Stimulated activated effector memory CD8-positive, alpha-beta T cell treated with anti-CD3 and anti-CD28 coated beads, Interleukin-12 subunit alpha, Interleukin-12 subunit beta, amount 100 ng/mL, for 72 hours (primary cell): ENCODE measurements around the gene LRP8.

Experiments used
- ATAC-seq: fragments of 150-1000 bp; cut with Tn5 transposase; 2 replicates; pipeline ENCODE4 v1.10.0; 2021
- DNase-seq, 2 donors: peaks; one replicate each; pipeline ENCODE4 v3.0.0; 2021 to 2022; ENCODE audit warnings: low spot score in 2 of 2
- H3K27ac Mint-ChIP-seq: one replicate; pipeline ENCODE4 v1.8.0; 2022; ENCODE audit warnings: mild to moderate bottlenecking, mixed read lengths
- H3K36me3 Mint-ChIP-seq: one replicate; pipeline ENCODE4 v1.8.0; 2022; ENCODE audit warnings: mild to moderate bottlenecking, mixed read lengths
- H3K4me1 Mint-ChIP-seq: one replicate; pipeline ENCODE4 v1.8.0; 2022; ENCODE audit warnings: mixed read lengths
- H3K4me3 Mint-ChIP-seq: one replicate; pipeline ENCODE4 v1.8.0; 2022; ENCODE audit warnings: mild to moderate bottlenecking, mixed read lengths
- H3K9me3 Mint-ChIP-seq: one replicate; pipeline ENCODE4 v1.8.0; 2022; ENCODE audit warnings: mixed read lengths

The LRP8 gene

DNA sequence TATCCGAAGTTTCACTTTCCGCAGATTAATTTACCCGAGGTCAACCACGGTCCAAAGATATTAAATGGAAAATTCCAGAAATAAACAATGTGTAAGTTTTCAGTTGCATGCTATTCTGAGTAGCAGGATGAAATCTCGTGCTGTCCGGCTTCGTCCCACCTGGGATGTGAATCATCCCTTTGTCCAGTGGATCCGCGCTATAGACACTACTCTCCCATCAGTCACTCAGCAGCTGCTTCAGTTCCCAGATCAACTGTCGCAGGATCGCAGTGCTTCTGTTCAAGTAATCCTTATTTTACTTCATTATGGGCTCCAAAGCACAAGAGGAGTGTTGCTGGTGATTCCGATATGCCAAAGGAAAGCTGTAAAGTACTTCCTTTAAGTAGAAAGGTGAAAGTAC is 8.3 kb upstream of the LRP8 start:
- ATAC-seq: no peak
- H3K4me1 Mint-ChIP-seq: peaks cover 33% of the 10 kb centered on the region
- peaks cover 1% of the 10 kb centered on the region for H3K9me3 Mint-ChIP-seq
- no peak overlapping the region for H3K27ac Mint-ChIP-seq
- peaks cover 25% of the 10 kb centered on the region for H3K36me3 Mint-ChIP-seq
- no peak overlapping the region for H3K4me3 Mint-ChIP-seq
- DNase-seq: no peak

DNA sequence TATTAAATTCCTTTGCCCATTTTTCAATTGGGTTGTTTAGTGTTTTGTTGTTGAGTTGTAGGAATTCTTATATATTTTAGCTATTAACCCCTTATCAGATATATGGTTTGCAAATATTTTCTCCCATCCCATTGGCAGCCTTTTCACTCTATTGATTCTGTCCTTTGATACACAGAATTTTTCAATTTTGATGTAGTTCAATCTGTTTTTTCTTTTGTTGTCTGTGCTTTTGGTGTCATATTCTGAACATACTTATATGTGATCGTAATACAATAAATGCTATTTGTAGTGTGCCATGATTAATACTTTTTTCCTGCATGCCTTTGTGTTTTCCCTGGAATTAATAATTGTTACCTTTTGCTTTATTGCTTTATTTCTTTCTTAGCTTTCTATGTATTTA is 7.8 kb upstream of the LRP8 start:
- Mint-ChIP-seq H3K27ac (no peak overlapping the region), H3K4me1 (peaks cover 28% of the 10 kb centered on the region)

DNA sequence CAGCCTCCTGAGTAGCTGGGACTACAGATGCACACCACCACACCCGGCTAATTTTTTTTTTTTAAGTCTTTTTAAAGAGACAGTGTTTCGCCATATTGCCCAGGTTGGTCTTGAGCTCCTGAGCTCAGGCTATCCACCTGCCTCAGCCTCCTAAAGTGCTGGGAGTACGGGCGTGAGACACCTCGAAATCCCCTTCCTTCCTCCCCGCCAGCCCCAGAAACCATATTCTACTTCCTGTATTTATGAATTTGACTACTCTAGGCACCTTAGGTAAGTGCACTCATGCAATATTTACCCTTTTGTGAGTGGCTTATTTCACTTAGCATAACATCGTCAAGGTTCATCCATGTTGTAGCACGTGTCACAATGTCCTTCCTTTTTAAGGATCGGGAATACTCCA is 6.9 kb upstream of the LRP8 start:
- Mint-ChIP-seq H3K4me3 (no peak overlapping the region), H3K9me3 (no peaks in the 10 kb centered on the region), H3K27ac (peak overlapping the region; percentile 82), H3K4me1 (peaks cover 26% of the 10 kb centered on the region), H3K36me3 (peaks cover 25% of the 10 kb centered on the region)
- DNase-seq: peak in 1 of 2 donors; percentile 43
- ATAC-seq: no peak

More for the DNA sequence above, 7.8 kb upstream of the LRP8 start:
- ATAC-seq (no peak), DNase-seq (no peak)
- Mint-ChIP-seq H3K4me3 (no peak overlapping the region), H3K9me3 (no peaks in the 10 kb centered on the region), H3K36me3 (peaks cover 25% of the 10 kb centered on the region)

DNA sequence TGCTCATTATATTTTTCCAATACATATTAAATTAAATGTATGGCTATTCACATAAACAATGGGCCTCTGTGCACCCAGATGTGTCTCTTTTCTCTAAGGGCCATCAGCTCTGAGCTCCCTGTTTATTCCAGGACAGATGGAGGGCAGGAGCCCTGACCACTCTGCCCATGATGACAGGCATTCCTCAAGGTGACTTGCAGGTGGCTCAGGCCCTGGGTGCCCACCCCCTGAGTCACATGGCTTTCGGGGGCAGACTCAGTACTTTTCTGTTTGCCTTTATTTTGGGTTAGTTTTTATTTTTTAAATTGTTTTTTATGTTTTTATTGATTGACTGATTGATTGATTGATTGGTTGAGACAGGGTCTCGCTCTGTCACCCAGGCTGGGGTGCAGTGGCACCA is 6.4 kb upstream of the LRP8 start:
- peaks cover 30% of the 10 kb centered on the region for H3K4me1 Mint-ChIP-seq
- H3K9me3 Mint-ChIP-seq: no peaks in the 10 kb centered on the region
- no peak for DNase-seq
- no peak for ATAC-seq
- peak overlapping the region; percentile 82 for H3K27ac Mint-ChIP-seq
- no peak overlapping the region for H3K4me3 Mint-ChIP-seq
- H3K36me3 Mint-ChIP-seq: peaks cover 25% of the 10 kb centered on the region

DNA sequence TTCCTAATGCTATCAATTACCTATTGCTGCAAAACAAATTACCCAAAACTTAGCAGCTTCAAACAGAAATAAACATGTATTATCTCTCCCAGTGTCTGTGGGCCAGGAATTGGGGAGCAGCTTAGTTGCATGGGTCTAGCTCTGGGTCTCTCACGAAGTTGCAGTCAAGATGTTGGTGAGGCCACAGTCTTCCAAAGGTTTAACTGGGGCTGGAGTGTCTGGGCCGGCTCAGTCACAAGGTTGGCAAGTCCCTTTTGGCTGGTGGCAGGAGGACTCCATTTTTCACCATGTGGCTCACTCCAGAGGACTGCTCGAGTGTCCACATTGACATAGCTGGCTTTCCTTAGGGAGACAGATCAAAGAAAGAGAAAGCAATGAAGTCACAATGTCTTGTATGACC is 5.0 kb upstream of the LRP8 start:
- peak overlapping the region; percentile 74 for H3K27ac Mint-ChIP-seq
- H3K4me3 Mint-ChIP-seq: no peak overlapping the region
- H3K36me3 Mint-ChIP-seq: peaks cover 22% of the 10 kb centered on the region
- no peak for DNase-seq
- peaks cover 40% of the 10 kb centered on the region for H3K4me1 Mint-ChIP-seq
- no peaks in the 10 kb centered on the region for H3K9me3 Mint-ChIP-seq
- ATAC-seq: no peak

DNA sequence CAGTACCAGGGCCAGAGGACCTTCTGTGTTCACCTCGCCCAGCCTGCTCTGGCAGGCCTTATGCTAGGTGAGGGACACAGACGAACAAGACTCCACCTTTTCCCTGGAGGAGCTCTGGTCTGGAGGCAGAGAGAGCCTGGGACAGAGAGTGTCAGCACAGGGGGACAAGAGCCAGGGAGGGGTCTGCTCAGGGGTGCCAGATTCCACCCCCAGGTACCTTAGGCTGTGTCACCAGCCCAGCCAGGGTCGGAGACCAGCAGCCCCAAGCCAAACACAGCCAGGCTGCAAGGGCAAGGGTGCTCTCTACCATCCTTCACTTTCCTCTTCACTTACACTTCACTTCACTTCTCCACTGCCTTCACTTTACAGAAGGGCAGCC is 4.3 kb upstream of the LRP8 start:
- Mint-ChIP-seq H3K4me3 (no peak overlapping the region), H3K36me3 (peaks cover 21% of the 10 kb centered on the region), H3K9me3 (no peaks in the 10 kb centered on the region), H3K4me1 (peaks cover 40% of the 10 kb centered on the region), H3K27ac (peak overlapping the region; percentile 74)
- no peak for ATAC-seq
- no peak for DNase-seq

DNA sequence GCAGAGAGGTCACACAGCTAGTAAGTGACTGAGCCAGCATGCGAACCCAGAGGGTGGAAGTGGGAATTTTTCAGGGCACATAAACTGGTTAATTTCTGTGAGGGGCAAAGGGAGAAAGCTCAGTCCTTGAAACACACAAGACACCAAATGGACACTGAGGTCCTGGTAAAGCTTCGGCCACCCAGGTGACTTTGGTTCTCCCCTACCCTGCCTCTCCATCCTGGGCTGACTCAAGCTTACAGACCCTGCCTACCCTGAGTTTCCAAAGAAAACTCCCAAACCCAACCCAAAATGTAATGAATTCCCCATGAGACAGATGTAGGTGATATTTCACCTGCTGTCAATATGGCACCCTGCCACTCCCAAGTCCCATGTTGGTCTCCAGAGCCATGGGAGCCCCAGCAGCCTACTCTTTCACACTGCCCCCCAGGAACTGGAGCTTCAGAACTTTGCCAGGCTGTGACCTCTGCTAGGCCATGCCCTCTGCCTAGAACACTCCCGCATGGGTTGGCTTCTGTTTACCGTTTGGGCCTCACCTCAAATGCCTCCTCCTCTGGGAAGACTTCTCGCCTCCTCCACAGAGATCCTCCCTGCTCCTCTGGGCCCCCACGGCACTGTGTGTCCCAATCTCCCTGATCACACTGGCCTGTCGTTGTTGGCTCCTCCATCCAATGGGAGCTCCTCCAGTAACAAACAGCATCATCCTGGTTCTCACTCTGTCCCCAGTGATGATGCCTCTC is 3.7 kb upstream of the LRP8 start:
- DNase-seq: no peak
- Mint-ChIP-seq H3K9me3 (no peaks in the 10 kb centered on the region), H3K36me3 (peaks cover 27% of the 10 kb centered on the region), H3K4me3 (no peak overlapping the region), H3K4me1 (peaks cover 40% of the 10 kb centered on the region), H3K27ac (peak overlapping the region; percentile 74)
- no peak for ATAC-seq

DNA sequence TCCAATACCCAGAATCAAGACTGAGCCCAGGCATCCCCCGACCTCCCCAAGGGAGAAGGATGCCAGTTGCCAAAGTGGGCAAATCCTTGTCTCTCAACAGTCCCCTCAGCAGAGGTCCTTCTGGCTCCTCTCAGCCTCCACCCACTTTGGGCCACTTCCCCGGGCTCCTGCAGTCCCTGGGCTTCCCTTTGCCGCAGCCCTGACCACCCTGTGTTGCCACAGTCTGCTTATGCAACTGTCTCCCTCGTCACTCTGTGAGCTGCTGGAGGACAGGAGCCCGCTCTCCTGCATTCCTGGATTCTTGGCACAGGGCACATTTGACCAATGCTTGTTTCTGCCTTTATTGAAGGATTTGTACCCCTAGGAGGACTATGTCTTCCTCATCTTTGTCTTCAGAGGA is 2.9 kb upstream of the LRP8 start:
- Mint-ChIP-seq H3K4me1 (peaks cover 40% of the 10 kb centered on the region), H3K27ac (peak overlapping the region; percentile 74), H3K4me3 (no peak overlapping the region), H3K9me3 (no peaks in the 10 kb centered on the region), H3K36me3 (peaks cover 27% of the 10 kb centered on the region)
- no peak for DNase-seq
- ATAC-seq: no peak

DNA sequence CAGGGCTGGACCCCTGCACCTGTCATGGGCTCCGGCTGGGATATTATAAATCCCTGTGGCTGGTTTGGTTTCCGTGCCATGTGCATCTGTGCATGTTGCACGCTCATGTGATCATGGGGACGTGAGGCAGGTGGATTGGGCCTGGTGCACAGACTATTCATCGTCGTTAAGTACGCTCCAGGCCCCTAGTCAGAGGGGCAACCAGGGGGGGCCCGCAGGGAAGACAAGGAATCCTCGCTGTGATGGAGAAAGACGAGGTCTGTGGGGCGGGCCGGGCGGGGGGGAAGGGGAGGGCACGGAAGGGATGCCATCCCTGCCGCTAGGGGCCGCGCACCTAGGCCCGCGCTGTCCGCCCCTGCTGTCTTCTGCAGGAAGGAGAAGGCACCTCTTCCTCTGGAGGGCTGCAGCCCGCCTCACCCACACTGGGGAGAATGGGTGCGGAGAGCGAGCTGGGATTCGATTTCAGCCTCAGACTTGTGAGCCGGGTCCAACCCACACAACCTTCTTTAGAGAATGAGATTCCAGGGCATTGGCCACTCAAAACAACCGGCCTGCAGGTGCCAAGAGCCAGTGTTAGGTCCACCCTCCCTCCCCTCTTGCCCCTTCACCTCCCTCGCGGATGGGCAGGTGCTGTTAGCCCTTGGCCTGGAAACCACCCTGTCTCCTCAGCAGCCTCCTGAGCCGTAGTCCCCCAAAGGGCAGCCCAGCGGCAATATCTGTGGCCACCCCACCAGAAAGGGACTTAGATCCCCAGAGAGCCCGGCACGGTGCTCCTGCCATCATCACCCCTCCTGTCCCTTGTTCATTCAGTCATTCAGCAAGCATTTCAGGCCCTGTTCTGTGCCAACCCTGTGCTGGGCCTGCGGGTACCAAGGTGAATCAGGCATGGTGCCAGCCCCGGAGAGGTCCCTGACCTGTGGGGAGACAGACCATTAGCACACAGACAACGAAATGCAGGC is 950 bp upstream of the LRP8 start:
- no peak for DNase-seq
- no peak for ATAC-seq
- peak overlapping the region; percentile 94 for H3K27ac Mint-ChIP-seq
- H3K4me3 Mint-ChIP-seq: peak overlapping the region; percentile 95
- no peaks in the 10 kb centered on the region for H3K9me3 Mint-ChIP-seq
- H3K4me1 Mint-ChIP-seq: peaks cover 44% of the 10 kb centered on the region
- peaks cover 47% of the 10 kb centered on the region for H3K36me3 Mint-ChIP-seq

DNA sequence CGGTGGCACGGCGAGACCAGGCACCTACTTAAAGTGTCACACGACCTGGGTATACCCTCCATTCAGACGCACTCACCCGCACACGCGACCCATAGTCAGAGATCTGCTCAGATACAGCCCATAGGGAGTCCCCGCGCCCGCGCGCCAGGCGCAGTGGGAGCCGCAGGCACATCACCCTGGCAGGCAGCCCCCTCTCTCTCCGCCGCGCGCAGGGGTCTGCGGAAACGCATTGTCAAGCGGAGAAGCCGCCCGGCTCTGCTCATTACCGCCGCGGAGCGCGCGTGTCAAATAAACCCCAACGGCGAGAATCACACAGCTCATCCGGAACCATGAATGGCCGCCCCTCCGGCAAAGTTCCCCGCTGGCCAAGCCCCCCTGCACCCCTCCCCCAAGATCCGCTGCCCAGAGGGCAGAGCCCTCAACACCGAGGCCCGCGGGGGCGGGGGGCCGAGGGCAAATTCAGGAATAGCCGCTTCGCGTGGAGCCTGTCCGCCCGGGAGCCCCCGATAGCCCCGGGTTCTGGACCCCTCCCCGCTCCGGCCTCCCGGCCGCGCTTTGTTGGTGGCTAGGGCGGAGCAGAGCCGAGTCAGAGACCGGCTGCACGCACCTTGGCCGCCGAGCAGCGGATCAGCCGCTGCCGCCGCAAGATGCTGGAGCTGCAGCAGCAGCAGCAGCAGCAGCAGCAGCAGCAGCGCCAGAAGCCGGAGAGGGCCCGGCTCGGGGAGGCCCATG is 522 bp downstream of the LRP8 start:
- peaks cover 47% of the 10 kb centered on the region for H3K4me1 Mint-ChIP-seq
- H3K4me3 Mint-ChIP-seq: peak overlapping the region; percentile 95
- peak overlapping the region; percentile 95 for H3K27ac Mint-ChIP-seq
- peaks cover 58% of the 10 kb centered on the region for H3K36me3 Mint-ChIP-seq
- DNase-seq: peak; percentile 49 to 81
- peak; percentile 1 for ATAC-seq
- H3K9me3 Mint-ChIP-seq: no peaks in the 10 kb centered on the region

DNA sequence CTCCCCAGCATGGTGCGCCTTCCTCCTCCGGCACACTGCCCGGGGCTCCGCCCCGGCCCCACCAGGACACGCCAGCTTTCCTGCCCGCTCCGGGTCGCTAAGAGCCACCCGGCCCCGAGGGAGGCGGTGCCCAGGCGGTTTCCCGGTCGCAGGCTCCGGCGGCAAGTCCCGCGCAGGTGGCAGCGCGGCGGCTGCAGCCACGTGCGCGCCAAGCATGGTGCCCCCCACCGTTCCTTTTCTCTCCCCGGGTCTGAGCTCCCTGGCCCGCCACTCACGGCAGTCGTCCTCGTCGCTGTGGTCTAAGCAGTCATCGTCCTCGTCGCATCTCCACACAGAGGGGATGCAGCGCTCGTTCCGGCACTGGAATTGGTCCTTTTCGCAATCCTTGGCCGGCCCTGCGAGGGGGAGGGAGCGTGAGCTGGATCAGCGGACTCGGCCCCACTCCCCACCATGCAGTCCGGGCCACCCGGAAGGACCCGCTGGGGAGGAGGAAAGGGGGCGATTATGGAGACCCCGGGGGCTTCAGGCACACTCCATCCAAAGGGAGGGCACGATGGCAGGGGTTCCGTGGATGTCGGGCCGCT is 1.2 kb downstream of the LRP8 start:
- DNase-seq (no peak), ATAC-seq (peak; percentile 49)
- Mint-ChIP-seq H3K4me1 (peaks cover 52% of the 10 kb centered on the region), H3K36me3 (peaks cover 61% of the 10 kb centered on the region), H3K4me3 (peak overlapping the region; percentile 95), H3K27ac (peak overlapping the region; percentile 95), H3K9me3 (no peaks in the 10 kb centered on the region)

DNA sequence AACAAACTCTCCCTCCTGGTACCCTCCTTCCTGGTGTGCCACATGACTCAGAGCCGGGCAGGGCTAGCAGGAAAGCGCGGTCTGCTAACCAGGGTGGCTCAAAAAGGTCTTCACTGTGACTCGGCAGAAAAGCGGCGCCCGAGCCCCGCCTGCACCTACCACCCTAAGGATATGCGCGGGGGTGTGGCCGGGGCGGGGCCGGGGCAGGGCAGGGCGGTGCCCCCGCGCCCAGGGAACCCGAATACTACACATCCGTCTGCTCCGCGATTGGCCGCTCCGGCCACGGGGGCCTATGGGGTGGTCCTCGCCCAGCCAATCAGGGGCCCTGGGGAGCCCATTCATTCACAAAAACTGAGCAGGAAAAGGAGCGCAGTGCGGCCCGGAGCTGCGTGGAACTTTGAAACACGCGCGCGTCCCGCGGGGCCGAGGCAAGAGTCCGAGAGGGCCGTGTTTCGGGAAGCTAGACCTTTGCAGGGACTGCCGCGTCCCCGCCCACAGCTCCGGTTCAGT is 1.7 kb downstream of the LRP8 start:
- ATAC-seq (peak; percentile 91), DNase-seq (peak; percentile 89 to 96)
- Mint-ChIP-seq H3K27ac (peak overlapping the region; percentile 95), H3K36me3 (peaks cover 66% of the 10 kb centered on the region), H3K4me1 (peaks cover 54% of the 10 kb centered on the region), H3K4me3 (peak overlapping the region; percentile 95), H3K9me3 (no peaks in the 10 kb centered on the region)

DNA sequence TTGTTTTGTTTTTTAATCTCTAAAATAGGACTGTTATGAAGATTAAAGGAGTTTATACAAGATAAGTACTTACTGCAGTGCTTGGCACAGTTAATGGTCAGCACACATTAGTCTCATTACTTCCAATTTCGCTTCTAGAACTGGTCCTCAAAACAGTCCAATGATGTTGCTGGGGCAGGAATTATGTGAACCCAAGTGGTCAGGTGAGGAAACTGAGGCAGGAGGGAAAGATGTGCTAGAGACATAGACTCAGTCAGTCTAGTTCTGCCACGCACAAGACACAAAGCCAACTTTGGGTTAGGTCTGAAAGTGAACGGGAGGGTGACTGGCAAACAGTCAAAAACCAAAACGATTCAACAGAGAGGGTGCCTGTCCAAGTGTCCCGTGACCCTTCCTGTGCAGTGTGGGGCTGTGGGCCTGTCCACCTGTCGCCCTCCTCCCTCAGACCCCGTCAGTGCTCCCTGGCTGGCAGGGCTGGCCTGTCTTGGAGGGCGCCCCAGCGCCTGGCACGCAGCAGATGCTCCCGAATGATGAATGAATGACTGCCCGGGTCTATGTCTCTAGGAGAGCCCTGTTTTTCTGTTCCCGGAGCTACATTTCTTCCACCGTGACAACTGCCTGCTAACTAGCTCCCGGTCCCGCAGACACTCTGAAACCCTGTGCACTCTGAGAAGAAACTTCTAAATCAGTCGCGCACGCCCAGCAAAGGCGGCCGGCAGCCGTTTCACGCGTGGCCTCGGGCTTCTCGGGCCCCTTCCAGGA is 2.4 kb downstream of the LRP8 start:
- H3K4me1 Mint-ChIP-seq: peaks cover 59% of the 10 kb centered on the region

DNA sequence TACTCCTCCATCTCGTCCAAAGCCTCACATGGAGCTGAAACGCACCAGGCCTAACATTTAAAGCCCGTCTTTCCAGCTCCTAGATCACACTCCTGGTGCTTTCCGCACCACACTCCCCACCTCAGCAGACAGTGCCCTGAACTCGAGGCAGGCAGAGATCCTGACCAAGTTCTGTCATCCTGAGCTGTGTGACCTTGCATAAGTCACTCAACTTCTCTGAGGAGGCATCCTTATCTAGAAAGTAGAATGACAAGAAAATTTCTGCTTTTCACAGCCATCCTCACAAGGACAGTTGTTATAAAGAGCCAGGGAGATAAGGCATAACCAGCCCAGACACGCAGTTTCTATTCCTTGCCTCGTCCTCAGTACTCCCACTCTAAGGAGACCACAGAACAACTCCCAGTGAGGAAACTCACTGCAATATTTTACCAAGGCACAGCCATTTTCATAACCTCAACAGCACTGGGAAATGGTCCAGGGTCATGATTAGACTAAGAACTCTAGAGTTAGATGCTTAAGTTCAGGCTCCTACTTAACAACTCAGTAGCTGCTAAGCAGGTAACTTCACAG is 3.1 kb downstream of the LRP8 start:
- ATAC-seq: no peak
- H3K4me1 Mint-ChIP-seq: peaks cover 58% of the 10 kb centered on the region

More for the DNA sequence above, 2.4 kb downstream of the LRP8 start:
- Mint-ChIP-seq H3K4me3 (peak overlapping the region; percentile 95), H3K9me3 (no peaks in the 10 kb centered on the region), H3K36me3 (peaks cover 72% of the 10 kb centered on the region), H3K27ac (peak overlapping the region; percentile 95)
- DNase-seq (no peak), ATAC-seq (no peak)

More for the DNA sequence above, 3.1 kb downstream of the LRP8 start:
- H3K9me3 Mint-ChIP-seq: no peaks in the 10 kb centered on the region
- peak overlapping the region; percentile 95 for H3K27ac Mint-ChIP-seq
- no peak for DNase-seq
- peak overlapping the region; percentile 95 for H3K4me3 Mint-ChIP-seq
- H3K36me3 Mint-ChIP-seq: peaks cover 78% of the 10 kb centered on the region
